Urinary bladder (tissue), 4 donors: ENCODE data around the gene GDF15. TPM values are rescaled to one million over a fixed set of nuclear protein-coding genes. Genes with fewer than 3 reads are reported as not detected.

Experiments
- DNase-seq: peaks from one replicate; pipeline ENCODE4 v3.0.0-alpha.2; 2015; ENCODE audit errors: extremely low spot score
- H3K27ac ChIP-seq: one replicate; pipeline ENCODE4 v1.5.1; 2013; ENCODE audit warnings: low read depth, mild to moderate bottlenecking, moderate library complexity
- H3K36me3 ChIP-seq: one replicate; pipeline ENCODE4 v1.6.1; 2013; ENCODE audit warnings: mild to moderate bottlenecking, moderate library complexity; ENCODE audit not compliant: insufficient read depth
- H3K4me1 ChIP-seq: one replicate; pipeline ENCODE4 v1.6.1; 2013; ENCODE audit warnings: mild to moderate bottlenecking, moderate library complexity; ENCODE audit not compliant: insufficient read depth
- H3K4me3 ChIP-seq: one replicate; pipeline ENCODE4 v1.5.1; 2013; ENCODE audit warnings: low read depth, low read length
- WGBS: extraction: QIAGEN DNeasy Blood & Tissue Kit; methylation state at CpG from one replicate; pipeline ENCODE4 v1.1.7; 2013; 5-methylcytosine and 5-hydroxymethylcytosine counted together
- polyA plus RNA-seq: library from polyadenylated mRNA; stranded (reverse); fragments of 200-250 nt; gene quantifications from one replicate; pipeline ENCODE4 v1.2.3, GENCODE V29; 2013
- small RNA-seq: library from RNA; depleted of rRNA; stranded (forward); fragments of <200 nt; gene quantifications from one replicate; pipeline ENCODE3, GENCODE V24; 2014
- total RNA-seq: library from RNA; depleted of rRNA; stranded (reverse); fragments of >200 nt; gene quantifications from one replicate; pipeline ENCODE4 v1.2.3, GENCODE V29; 2014
- donor health status: healthy with polysubstance abuse.
- donor health status: healthy.

GDF15 gene
- total and polyA plus RNA-seq, 2 donors, result 12.5 to 58.2 TPM

GRCh38 chr19:18438331-18439024, 52.5 kb downstream of the GDF15 start:
- WGBS, result 9% methylated on average over 24 of the region's 24 CpGs
- DNase-seq, result no peak

More at GRCh38 chr19:18438331-18439024, 52.5 kb downstream of the GDF15 start:
- Histone ChIP-seq H3K4me3 (peak overlapping the region; percentile 60), H3K36me3 (no peaks in the 10 kb centered on the region), H3K4me1 (no peaks in the 10 kb centered on the region), H3K27ac (peak overlapping the region; percentile 56)

Small RNA genes lying within 50 kb of the gene (small RNA-seq; reads per million reads assigned to genes)
- gene MIR3189, result not detected

Other genes with a start within 250 kb of the GDF15 start
- 12.2 TPM for gene PIK3R2, start 233.0 kb upstream of the GDF15 start, total RNA-seq
- gene PIK3R2, start 233.0 kb upstream of the GDF15 start, polyA plus RNA-seq, result 17.0 TPM
- 6.6 TPM for gene IFI30, start 212.3 kb upstream of the GDF15 start, total RNA-seq
- 90.6 TPM for gene IFI30, start 212.3 kb upstream of the GDF15 start, polyA plus RNA-seq
- 4.2 TPM for gene MPV17L2, start 192.9 kb upstream of the GDF15 start, total RNA-seq
- 22.8 TPM for gene MPV17L2, start 192.9 kb upstream of the GDF15 start, polyA plus RNA-seq
- gene RAB3A, start 182.1 kb upstream of the GDF15 start, total RNA-seq, result 4.7 TPM
- 5.5 TPM for gene RAB3A, start 182.1 kb upstream of the GDF15 start, polyA plus RNA-seq
- 1.7 TPM for gene PDE4C, start 159.7 kb upstream of the GDF15 start, total RNA-seq
- gene PDE4C, start 159.7 kb upstream of the GDF15 start, polyA plus RNA-seq, result 1.1 TPM
- 1.3 TPM for gene IQCN, start 111.7 kb upstream of the GDF15 start, total RNA-seq
- 1.8 TPM for gene IQCN, start 111.7 kb upstream of the GDF15 start, polyA plus RNA-seq
- 59.5 TPM for gene JUND, start 104.5 kb upstream of the GDF15 start, total RNA-seq
- gene JUND, start 104.5 kb upstream of the GDF15 start, polyA plus RNA-seq, result 473 TPM
- 56.5 TPM for gene LSM4, start 63.1 kb upstream of the GDF15 start, total RNA-seq
- gene LSM4, start 63.1 kb upstream of the GDF15 start, polyA plus RNA-seq, result 97.5 TPM
- 13.9 TPM for gene PGPEP1, start 45.6 kb upstream of the GDF15 start, total RNA-seq
- 19.0 TPM for gene PGPEP1, start 45.6 kb upstream of the GDF15 start, polyA plus RNA-seq
- 2.9 TPM for gene LRRC25, start 11.5 kb downstream of the GDF15 start, total RNA-seq
- gene LRRC25, start 11.5 kb downstream of the GDF15 start, polyA plus RNA-seq, result 7.0 TPM
- 28.8 TPM for gene SSBP4, start 33.2 kb downstream of the GDF15 start, total RNA-seq
- gene SSBP4, start 33.2 kb downstream of the GDF15 start, polyA plus RNA-seq, result 81.3 TPM
- 26.0 TPM for gene ISYNA1, start 52.0 kb downstream of the GDF15 start, total RNA-seq
- 35.6 TPM for gene ISYNA1, start 52.0 kb downstream of the GDF15 start, polyA plus RNA-seq
- 9.7 TPM for gene ELL, start 135.9 kb downstream of the GDF15 start, total RNA-seq
- 13.9 TPM for gene ELL, start 135.9 kb downstream of the GDF15 start, polyA plus RNA-seq
- gene FKBP8, start 157.4 kb downstream of the GDF15 start, total RNA-seq, result 71.3 TPM
- 317 TPM for gene FKBP8, start 157.4 kb downstream of the GDF15 start, polyA plus RNA-seq
- 33.8 TPM for gene KXD1, start 171.7 kb downstream of the GDF15 start, total RNA-seq
- gene KXD1, start 171.7 kb downstream of the GDF15 start, polyA plus RNA-seq, result 120 TPM
- gene UBA52, start 185.7 kb downstream of the GDF15 start, total RNA-seq, result 610 TPM
- 1,360 TPM for gene UBA52, start 185.7 kb downstream of the GDF15 start, polyA plus RNA-seq
- 18.9 TPM for gene REX1BD, start 202.6 kb downstream of the GDF15 start, total RNA-seq
- gene REX1BD, start 202.6 kb downstream of the GDF15 start, polyA plus RNA-seq, result 103 TPM
- gene CRLF1, start 220.6 kb downstream of the GDF15 start, total RNA-seq, result 2.5 TPM
- 119 TPM for gene CRLF1, start 220.6 kb downstream of the GDF15 start, polyA plus RNA-seq
- 3.9 TPM for gene TMEM59L, start 226.7 kb downstream of the GDF15 start, total RNA-seq
- 5.5 TPM for gene TMEM59L, start 226.7 kb downstream of the GDF15 start, polyA plus RNA-seq